NCI-H146 (cell line): ENCODE results near the gene ANTXR2.
A peak's percentile ranks its signal among the peaks of the same experiment; 100 is the strongest.

ENCODE experiments used
- DNase-seq: peaks from one replicate; lab custom pipeline; 2025; lab: John Stamatoyannopoulos, UW

ANTXR2 gene

DNA sequence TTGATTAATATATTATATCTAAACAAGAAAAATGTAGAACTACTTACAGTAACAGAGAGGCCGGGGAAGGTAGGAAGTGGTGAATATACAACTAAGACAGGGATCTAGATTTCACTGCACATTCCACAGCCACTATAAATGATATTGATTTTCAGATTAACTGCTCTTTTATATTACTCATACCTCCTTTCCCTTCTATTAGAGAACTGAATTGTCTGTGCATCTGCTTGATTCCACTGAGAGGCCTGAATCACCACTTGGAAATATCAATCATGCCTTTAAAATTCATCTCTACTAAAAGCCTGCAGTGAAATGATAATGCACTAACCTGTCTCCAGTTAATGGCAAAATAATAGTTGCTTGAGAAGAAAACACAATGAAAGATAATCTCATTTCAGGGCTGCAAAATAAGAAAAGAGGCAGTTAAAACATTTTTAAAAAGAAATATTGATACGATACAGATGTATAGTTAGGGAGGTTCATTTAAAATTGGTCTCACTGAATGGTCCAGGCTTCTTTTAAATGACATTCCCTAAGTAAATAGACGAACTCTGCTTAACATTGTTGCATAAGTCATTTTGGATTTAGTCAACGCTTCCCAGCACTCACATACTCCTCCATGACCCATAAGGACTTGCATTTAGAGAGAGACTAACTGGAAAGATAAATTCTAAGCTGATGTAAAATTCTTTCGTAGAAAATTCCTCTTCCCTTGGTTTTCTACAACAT, 3.8 kb downstream of the ANTXR2 start:
- no peak for DNase-seq

DNA sequence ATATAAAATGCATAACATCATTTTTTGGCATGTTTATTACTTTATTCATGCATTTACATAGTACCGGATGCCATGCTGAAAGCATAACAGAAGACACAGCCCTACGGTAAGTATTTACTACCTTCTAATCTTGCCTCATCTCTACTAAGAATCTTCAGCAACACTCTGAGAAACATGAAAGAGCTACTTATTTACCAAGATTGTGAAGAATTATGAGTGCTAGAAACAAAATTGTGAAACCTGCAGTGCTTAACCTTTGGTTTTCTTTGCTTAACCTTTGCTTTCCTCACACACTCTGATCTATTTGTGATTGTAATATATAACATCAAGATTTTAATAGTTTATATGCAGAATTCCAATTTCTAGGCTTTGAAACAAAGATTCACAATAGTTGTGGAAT, 7.4 kb downstream of the ANTXR2 start:
- DNase-seq: no peak

DNA sequence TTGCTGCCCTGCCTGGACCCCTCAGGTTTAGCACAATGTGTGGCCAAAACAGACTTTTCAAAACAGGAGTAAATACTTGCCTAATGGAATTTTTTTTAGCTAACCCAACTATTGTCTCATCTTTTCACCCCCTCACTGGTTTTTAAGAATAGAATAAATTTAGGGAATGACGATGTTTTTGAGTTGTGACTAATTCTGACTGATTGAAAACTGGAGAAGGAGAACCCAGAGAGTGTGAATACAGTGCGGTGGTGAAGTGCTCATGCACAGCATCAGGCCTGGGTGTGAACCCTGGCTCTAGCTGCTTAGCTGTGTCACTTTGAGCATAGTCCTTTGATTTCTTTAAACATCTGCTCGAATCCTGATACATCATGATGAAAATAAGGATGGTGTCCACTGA, 10.5 kb downstream of the ANTXR2 start:
- no peak for DNase-seq

DNA sequence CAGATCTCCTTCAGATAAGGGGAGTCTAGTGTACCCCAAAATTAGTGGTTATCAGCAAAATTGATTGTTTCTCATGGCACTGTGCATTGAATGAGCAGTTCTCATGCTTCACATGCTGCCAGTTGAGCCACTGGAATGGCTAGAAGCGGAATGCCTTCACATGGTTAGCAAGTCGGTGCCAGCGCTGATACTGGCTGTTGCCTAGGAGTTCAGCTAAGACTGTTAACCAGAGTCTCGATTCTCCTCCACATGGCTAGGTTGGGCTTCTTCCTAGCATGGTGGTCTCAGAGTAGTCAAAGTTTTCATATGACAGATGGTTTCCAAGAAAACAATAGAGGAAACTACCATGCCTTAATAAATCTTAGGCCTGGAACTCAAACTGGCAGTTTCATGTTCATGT, 12.2 kb downstream of the ANTXR2 start:
- DNase-seq: no peak

DNA sequence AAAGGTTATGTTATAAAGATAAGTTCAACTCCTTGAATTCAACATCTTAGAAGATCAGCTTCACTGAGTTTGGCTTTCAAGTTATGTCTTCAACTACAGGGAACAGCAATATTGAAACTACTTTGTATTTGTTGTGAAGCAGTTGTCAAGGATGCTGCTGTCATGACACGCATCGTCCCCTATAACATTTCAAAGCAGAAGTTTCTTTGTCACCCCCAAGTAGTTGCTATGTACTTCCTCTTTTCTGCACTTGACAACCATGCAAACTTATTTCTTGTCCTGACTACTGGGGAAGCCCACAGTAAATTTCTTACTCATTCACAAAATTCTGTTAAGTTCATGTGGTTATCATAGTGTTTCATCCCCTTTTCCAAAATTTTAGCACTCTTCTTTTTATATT, 14.3 kb downstream of the ANTXR2 start:
- DNase-seq: no peak

DNA sequence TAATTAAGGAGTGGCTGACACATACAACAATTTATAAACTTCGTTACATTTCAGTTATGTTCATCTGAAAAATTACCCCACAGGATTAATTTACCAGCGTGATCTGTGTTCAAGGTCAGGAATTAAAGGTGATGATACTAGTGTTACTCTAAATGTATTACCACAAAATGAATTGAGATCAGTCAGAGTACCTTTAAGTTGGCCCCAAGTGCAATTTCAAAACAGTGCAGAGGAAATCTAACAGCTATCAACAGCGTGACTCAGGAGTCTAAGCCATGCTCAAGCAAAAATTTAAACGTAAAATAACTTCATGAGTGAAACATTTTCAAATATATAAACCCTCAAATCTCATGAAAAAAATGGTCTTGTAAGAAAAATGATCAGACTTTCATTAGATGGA, 18.7 kb downstream of the ANTXR2 start:
- DNase-seq: no peak

DNA sequence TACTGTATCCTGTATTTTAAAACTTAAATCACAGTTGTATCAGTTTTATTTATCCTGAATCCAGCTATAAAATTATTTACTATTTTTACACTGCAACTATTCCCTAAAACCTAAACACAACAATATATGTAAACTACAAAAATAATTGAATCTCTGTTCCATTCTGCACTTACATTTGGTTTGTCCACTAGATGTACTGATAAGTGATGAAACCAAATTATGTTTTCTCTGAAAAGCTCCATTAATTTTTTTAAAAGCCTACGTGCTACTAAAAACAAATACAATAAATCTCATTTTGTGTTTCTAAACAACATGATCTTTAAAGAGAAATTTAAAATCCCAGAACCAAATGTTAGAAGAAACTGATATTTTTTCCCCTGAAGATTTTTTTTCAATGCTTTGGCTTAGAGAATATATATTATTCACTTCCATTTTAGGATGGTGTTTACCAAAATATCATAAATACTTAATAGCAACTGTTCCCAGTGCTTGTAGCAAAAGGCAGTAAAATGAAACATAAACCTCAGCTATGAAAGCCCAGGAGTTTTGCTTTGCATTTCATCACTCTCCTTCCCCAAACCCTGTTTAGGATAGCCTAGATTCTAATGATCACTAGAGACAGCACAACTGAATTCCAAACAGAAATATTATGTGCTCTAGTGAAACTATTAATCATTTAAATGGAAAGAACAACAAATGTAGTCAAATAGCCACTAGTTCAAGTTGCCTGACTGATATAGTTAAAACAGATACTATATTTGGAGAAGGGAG, 19.7 kb downstream of the ANTXR2 start:
- no peak for DNase-seq

DNA sequence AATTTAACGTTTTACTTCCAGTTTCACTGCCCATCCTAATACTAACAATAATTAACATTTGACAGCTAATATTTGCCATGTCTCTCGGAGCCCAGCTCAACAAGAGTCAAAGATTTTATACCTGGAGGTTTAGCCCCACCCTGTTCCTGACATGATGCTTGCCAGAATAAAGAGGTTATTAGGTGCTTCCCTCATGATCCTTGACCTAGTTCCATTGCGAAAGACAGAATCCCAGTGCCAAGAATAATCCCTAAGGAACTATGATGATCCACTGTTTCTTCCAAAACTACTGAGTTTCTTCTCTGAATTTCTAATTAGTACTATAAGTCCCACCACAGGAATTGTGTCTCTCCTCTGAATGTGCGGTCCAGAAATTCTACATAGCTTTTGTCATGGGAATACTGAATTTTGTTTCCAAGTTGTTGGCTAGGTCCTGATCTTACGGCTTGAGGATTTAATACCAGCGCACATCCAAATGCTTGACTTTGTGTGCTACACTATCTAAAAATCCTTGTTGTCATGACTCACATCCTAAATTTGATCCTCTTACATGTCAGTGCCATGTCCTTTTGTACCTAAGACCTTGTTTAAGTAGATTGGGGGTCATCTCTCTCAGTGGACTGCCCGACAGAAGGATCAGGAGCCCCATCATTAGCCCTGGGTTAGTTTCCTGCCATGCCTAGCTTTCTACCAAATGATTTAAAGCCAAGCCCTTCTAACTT, 23.1 kb downstream of the ANTXR2 start:
- DNase-seq: peak; percentile 15

DNA sequence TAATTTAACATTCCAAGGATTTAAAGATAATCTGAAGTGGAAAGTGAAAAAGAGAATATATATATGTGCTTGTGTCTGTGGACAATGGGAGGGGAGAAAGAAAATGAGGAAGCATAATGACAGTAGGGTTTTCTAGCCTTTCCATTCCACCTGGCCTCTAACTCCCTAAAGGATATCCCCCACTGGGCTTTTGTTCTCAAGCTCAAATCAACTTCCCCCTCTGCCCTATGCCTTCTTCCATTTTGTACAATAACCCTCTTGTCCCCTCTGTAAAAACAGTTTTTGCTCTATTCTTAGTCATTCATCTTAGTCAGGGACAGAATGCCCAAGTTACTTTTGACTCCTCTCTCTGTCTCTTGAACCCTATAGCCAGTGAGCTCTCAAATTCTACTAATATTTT, 23.6 kb downstream of the ANTXR2 start:
- peak; percentile 82 for DNase-seq

DNA sequence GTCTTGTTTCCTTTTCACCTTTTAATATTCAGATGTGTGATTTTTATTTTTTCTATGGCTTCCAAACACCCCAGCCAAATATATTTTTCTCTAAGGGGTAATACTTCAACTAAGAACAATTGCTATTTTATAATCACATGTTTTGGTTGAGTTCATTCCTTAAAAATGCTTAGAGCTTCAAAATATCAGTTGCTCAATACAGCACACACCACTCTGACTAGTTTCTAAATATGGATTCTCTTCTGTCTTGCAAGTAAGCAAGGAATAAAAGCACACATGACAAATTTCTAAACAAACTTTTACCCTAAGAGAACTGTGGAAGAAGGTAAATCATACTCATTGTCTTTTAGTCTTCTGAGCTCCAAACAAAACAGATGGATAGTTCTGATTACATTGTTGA, 27.2 kb downstream of the ANTXR2 start:
- no peak for DNase-seq

DNA sequence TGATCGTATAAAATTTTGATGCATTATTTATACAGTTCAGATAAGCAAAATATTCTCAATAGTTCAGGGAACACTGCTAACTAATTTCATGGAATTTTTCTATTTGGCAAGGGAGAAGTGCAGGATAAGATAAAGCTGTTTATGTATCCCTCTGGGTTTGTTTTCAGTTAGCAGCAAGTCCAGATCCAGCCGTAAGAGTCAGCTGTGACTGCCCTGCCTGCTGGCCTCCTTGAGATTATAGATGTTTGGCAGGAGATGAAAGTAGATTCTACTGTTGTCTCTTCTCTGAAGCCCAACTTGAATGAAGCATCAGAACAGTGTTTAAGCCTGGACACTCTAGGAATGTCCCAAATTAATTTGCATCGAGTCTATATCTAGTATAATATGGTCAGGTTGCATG, 29.5 kb downstream of the ANTXR2 start:
- DNase-seq: no peak

DNA sequence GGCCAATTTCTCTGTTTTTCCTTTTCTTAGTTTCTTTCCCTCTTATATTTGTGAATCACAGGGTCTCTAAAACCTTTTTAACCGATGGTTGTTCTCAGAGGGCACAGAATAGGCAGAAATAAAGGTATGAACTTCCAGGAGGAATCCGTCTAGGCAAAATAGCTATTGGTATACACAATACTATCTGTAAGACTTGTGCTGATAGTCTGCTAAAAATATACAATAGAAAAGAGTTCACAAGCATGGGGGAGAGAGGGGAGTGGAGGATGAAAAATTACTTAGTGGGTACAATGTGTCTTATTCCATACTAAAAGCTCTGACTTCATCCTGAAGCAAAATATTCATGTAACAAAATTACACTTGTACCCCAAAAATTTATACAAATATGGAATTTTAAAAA, 30.2 kb downstream of the ANTXR2 start:
- no peak for DNase-seq

DNA sequence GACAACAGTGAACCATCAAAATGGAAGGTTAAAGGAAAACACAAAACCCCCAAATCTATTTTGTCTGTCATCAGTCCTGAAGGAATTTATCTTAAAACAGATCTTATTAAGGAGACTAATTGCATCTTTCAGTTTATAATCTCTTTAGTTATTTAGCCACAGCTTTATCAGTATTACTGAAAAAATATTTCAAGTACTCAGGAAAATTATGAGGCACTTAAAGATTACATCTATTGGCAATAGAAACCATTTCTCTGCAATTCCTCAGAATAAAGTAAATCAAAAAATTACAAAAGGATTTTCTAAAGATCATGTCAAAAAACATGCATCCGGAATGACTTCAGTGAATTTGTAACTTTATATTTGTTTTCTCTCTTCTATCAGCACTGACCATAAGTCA, 35.2 kb downstream of the ANTXR2 start:
- no peak for DNase-seq

DNA sequence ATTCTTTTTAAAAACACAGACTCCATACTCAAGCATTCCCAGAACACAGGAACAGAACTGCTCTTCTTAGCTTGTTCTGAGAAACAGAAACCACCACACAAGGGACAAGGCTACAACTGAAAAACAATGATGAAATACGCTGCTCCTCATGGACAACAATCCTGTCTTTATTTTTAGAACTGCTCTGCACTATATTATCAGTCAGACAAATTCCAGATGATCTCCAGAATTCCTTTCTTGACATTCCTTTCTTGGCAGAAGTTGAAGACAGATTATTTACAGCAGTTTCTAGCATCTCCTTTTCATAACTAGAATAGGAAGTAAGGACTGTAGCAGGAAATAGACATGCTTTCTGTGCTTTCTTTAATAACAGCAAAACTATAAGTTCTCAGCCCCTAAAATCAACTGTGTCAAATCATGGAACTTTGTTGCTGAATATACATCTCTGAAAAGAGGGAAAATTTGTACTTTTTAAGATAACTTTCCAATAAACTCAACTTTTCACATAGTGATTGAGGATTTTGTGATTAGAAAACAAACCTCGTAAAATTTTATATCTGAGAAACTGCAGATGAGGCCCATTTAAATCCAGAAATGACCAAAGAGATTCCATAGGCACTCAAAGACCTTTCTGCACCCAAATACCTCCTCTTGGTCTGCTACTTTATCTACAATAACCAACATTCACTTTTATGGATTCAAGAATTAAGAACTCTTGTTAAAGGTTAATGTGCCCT, 35.9 kb downstream of the ANTXR2 start:
- DNase-seq: no peak

DNA sequence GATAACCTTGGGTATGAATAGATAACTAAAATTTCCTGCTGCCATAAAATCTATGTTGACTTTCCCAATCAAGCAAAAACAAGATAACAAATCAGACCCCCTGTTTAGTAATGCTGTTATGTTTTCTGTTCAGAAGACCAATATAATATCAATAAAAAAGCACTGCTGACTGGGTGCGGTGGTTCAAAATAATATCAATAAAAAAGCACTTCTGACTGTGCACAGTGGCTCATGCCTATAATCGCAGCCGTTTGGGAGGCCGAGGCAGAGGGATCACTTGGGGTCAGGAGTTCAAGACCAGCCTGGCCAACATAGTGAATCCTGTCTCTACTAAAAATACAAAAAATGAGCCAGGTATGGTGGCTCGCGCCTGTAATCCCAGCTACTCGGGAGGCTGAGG, 36.7 kb downstream of the ANTXR2 start:
- no peak for DNase-seq

DNA sequence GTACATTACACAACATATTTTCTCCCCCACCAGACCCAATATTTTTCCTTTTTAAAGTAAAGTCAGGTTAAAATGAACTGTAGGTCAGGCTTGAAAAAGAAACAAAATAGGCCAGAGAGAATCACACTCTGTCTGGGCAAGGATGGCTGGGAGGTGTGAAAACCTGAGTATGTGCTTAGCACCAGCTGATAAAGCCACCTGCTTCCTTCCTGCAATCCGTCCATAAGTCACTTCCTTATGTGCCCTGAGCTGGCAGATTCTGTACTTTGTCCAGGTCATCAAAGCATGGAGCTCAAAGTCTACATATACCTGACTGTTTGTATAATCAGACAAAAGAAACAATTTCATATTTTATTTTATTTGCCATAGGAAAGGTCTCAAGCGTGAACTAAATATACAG, 37.7 kb downstream of the ANTXR2 start:
- DNase-seq: peak; percentile 39

DNA sequence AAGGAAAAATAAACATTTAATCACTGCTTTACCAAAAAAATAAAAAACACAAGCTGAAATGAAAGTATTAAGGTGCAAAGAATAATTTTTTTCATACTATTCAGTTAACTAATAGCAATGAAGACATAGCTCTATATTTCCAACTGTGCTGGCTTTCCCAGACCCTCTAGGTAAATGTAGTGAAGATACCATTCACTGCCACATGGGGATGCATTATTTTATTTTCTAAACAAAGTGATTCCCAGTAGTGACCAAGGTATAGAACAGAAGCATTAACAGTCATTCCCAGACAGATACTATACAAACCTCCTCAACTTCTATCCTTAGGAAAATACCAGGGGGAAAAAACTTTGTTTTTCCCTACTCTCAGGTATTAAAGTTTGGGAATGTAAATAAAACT, 39.4 kb downstream of the ANTXR2 start:
- DNase-seq: no peak

DNA sequence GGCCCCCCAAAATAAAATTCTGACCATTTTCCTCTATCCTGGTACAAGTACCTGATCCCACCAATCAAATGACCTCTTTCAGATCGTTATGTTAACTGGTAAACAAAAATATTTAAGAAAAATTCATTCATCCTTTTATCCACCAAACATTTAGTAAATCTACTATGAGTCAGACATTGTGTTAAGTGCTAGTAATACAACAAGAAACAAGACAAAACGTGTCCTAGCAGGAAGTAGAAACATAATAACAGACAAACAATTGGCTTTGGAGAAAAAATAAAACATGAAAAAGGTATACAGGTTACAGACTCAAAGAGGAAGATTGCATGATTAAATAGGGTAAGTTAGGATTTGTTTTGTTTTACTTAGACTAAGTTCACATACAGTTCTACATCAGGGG, 43.7 kb downstream of the ANTXR2 start:
- no peak for DNase-seq

DNA sequence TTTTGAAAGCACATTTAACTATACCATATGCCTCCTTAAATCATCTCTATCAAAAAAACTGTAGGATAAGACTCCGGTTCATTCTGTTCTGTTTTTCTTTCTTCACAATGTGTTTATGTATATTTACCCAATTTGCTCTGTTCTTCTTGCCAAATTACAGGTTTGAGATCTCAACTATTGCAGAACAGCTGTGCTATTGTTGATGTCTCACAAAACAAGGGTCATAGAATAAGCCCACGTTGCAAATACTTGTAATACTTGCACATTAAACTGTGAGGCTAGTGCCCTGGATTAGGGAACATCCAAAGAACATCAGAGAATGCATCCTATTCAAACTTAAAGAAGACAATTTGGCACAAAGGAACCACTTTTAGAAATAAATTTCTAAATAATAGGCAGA, 45.4 kb downstream of the ANTXR2 start:
- no peak for DNase-seq

DNA sequence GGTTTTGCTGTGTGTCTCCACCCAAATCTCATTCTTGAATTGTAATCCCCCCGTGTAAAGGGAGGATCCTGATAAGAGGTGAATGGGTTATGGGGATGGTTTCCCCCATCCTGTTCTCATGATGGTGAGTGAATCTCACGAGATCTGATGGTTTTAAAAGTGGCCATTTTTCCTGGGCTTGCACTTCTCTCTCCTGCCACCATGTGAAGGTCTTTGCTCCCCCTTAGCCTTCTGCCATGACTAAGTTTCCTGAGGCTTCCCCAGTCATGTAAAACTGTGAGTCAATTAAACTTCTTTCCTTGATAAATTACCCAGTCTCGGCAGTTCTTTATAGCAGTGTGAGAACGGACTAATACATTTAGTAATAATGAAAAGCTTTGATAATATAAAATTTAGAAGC, 46.9 kb downstream of the ANTXR2 start:
- DNase-seq: no peak

DNA sequence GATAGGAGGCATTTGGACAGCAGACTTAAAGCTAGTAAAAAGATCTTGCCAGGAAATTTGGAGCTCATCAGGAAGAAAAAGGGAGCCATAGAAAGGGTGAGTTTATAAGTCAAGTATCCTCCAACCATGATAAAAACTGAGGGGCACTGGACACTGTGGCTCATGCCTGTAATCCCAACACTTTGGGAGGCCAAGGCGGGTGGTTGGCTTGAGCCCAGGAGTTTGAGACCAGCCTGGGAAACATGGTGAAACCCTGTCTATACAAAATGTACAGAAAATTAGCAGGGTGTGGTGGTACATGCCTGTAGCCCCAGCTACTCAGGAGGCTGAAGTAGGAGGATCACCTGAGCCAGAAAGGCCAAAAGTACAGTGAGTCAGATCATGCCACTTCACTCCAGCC, 48.7 kb downstream of the ANTXR2 start:
- no peak for DNase-seq

DNA sequence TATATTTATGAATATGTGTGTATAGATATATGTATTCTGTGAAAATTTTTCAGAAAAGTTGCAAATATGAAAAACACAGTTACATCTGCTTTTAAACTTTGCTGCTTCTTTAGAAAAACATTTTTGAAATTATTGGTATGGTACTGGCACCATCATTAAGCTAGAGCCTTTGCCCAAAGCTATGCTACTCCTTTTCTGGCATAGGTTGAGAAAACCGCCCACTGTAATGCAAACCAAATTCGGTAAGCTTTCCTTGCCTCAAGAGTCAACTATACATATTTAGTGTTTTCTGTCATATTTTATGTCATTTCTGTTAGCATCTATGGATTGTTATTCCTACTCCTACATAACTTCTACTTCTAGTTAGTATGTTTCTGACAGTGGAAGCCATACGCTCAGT, 50.7 kb downstream of the ANTXR2 start:
- DNase-seq: no peak
